HUES6 (cell line): Measurements from ENCODE around the gene SYT6.

Experiments used
- H3K27ac ChIP-seq: 2 replicates; pipeline ENCODE4 v1.7.0; 2013; ENCODE audit warnings: low read depth, mild to moderate bottlenecking, low read length, inconsistent platforms
- H3K27me3 ChIP-seq: 2 replicates; pipeline ENCODE4 v1.6.1; 2013; ENCODE audit warnings: low read length; ENCODE audit not compliant: control insufficient read depth, insufficient read depth
- H3K36me3 ChIP-seq: 2 replicates; pipeline ENCODE4 v1.6.1; 2013; ENCODE audit warnings: low read length; ENCODE audit not compliant: control insufficient read depth, insufficient read depth
- H3K4me1 ChIP-seq: 2 replicates; pipeline ENCODE4 v1.6.1; 2013; ENCODE audit warnings: low read length; ENCODE audit not compliant: control insufficient read depth, insufficient read depth
- H3K4me3 ChIP-seq: 2 replicates; pipeline ENCODE4 v1.5.1; 2013; ENCODE audit warnings: low read depth, low read length
- H3K9ac ChIP-seq: one replicate; pipeline ENCODE4 v1.6.1; 2013; ENCODE audit warnings: mild to moderate bottlenecking, low read length
- H3K9me3 ChIP-seq: 2 replicates; pipeline ENCODE4 v1.6.1; 2013; ENCODE audit warnings: low read depth, low read length; ENCODE audit not compliant: control insufficient read depth, insufficient read depth

The SYT6 gene

DNA sequence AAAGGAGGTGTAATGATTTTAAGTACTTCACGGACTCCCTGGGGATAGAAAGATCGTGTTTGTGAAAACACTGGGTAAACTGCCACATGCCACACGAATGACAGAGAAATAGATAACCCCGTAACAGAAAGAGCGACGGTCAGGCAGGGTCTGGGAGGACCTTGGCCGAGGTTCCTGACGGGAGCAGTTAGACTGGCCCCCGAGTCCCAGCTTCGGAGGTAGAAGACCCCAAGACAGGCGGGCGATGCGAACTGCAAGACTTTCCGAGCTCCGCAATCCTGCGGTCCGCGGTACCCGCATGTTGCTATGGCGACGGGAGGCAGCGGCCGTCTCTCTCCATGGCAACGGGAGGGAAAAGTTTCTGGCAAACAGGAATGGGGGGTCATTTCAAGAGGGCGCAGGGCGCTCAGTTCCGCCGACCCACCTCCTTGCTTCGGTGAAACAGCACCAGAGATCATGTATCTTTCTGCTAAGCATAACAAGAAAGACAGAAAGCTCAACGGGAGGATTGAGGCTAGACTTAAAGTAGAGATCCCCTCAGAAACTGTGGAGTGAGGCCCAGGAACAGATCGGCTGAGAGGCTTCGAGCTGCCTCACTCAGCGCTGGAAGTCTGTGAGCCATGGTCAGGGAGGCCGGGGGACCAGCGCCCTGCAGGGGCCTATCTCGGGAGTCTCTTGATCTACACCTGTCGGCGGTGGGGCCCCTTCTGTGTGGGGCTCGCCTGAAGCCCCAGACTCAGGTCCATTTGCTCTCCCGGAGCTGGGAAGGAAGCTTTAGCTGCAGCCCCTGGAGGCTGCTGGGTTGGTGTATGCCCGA, 685 bp upstream of the SYT6 start:
- H3K4me1 ChIP-seq: peaks cover 37% of the 10 kb centered on the region
- H3K9me3 ChIP-seq: no peaks in the 10 kb centered on the region
- peaks cover 66% of the 10 kb centered on the region for H3K27me3 ChIP-seq
- no peak overlapping the region for H3K27ac ChIP-seq
- H3K9ac ChIP-seq: peak overlapping the region; percentile 41
- peak overlapping the region; percentile 82 for H3K4me3 ChIP-seq
- H3K36me3 ChIP-seq: peaks cover 10% of the 10 kb centered on the region

- H3K36me3 ChIP-seq: peaks cover 23% of the 10 kb centered on the region
- H3K4me1 ChIP-seq: peaks cover 52% of the 10 kb centered on the region
- H3K27ac ChIP-seq: peak overlapping the region; percentile 76
- peak overlapping the region; percentile 82 for H3K4me3 ChIP-seq
- peaks cover 54% of the 10 kb centered on the region for H3K27me3 ChIP-seq
- peak overlapping the region; percentile 94 for H3K9ac ChIP-seq
- H3K9me3 ChIP-seq: no peaks in the 10 kb centered on the region
Observed at GRCh38 chr1:114152508-114153260, 985 bp downstream of the SYT6 start.

DNA sequence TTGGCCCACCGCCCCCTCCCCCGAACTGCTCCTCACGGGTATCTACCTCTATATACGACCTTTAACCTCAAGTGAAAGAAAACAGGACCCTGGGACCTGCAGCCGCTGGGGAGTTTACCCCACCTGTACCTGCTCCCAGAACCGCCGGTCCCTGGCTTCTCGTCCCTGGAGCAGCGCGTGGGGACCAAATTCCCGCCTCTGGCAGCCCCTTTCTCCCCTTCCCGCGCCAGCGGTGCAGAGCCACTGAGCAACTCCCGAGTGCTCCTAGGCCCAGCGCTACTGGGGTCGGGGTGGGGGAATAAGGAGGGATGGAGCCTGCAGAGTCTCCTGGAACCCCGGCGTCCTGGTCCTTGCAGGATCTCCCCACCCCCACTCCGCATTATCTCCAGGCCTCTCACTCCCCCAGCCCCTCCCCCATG, 1.6 kb downstream of the SYT6 start:
- Histone ChIP-seq H3K27me3 (peaks cover 49% of the 10 kb centered on the region), H3K9me3 (no peaks in the 10 kb centered on the region), H3K27ac (peak overlapping the region; percentile 76), H3K36me3 (peaks cover 29% of the 10 kb centered on the region), H3K4me3 (peak overlapping the region; percentile 82), H3K4me1 (peaks cover 57% of the 10 kb centered on the region), H3K9ac (peak overlapping the region; percentile 94)

DNA sequence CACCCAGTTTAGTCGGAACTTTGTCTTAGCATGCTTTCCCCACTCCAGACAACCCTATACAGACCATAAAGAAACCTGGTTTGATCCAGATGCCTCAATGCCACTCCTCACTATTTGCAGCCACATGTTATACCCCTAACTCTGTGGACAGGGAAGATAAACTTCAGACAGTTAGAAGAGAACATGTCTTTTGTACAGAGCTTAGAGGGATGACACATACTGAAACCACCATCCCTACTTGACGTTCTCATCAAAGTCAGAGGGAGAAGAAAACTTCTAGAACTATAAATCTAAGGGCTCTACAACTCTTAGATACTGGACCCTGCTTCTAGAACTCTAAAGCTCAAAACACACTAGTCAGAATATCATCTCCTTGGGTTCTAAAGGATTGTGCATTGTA, 3.7 kb downstream of the SYT6 start:
- Histone ChIP-seq H3K9me3 (no peaks in the 10 kb centered on the region), H3K9ac (no peak overlapping the region), H3K4me1 (peaks cover 77% of the 10 kb centered on the region), H3K27ac (no peak overlapping the region), H3K4me3 (peak overlapping the region; percentile 82; the same call in 1 of the 2 replicates), H3K27me3 (peaks cover 30% of the 10 kb centered on the region), H3K36me3 (peaks cover 30% of the 10 kb centered on the region)

DNA sequence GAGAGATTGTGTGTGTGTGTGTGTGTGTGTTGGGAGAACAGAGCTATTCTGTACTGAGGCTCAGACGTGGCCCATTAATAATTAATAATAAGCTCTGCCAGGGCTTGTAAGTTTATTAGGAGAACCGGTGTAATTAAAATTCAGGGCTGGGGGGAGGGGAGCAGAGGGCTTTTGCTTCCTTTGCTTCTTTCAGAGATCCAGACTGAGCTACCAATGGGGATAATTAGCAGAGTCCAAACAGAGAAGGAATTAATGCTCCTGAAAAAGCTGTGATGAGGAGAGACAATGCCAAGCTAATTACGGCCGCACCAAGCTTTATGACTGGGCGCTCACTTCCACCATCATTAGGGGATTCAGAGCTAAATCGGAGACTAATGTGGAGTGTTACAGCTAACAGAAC, 4.5 kb downstream of the SYT6 start:
- H3K4me1 ChIP-seq: peaks cover 70% of the 10 kb centered on the region
- peaks cover 22% of the 10 kb centered on the region for H3K27me3 ChIP-seq
- H3K4me3 ChIP-seq: no peak overlapping the region
- no peak overlapping the region for H3K9ac ChIP-seq
- H3K27ac ChIP-seq: no peak overlapping the region
- no peaks in the 10 kb centered on the region for H3K9me3 ChIP-seq
- peaks cover 30% of the 10 kb centered on the region for H3K36me3 ChIP-seq

DNA sequence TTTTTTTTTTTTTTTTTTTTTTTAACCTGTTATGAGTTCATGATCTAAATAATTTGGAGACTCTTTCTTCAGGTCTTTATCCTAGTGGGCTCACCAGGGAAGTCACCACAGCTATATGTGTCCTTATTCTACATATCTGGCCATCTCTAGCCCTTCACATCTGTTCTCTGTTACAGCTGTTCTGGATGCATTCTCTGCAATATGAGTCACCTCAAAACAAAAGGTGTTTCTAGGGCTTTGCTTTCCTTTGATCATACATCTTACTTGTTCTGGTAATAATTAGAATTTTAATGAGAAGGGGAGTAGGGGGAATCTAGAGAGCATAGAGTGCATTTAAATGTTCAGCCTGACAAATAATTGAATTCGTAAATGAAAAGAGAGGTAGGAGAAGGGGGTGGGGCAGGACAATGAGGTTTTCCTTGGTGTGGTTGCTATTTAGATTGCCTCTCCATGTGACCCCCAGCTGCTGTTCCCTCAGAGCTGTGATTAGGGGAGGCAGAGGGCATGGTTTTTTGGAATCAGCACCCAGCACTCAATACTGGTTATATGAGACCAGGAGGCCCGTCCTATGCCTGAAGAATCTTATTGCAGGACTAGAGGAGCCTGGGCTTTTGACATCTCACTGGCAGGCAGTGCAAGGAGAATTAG, 8.0 kb downstream of the SYT6 start:
- Histone ChIP-seq H3K36me3 (peaks cover 42% of the 10 kb centered on the region), H3K9ac (no peak overlapping the region), H3K27me3 (no peaks in the 10 kb centered on the region), H3K4me3 (0 out of 2 replicates have a peak overlapping the region, but pooled peaks have one; percentile 8), H3K4me1 (peaks cover 53% of the 10 kb centered on the region), H3K9me3 (no peaks in the 10 kb centered on the region; the same call in 1 of the 2 replicates), H3K27ac (peak overlapping the region; percentile 11; the same call in 1 of the 2 replicates)

GRCh38 chr1:114144016-114144415, 9.7 kb downstream of the SYT6 start:
- Histone ChIP-seq H3K36me3 (peaks cover 42% of the 10 kb centered on the region), H3K4me3 (no peak overlapping the region), H3K27ac (no peak overlapping the region), H3K9ac (no peak overlapping the region), H3K4me1 (peaks cover 37% of the 10 kb centered on the region), H3K27me3 (no peaks in the 10 kb centered on the region), H3K9me3 (no peaks in the 10 kb centered on the region; the same call in 1 of the 2 replicates)

- H3K36me3 ChIP-seq: peaks cover 70% of the 10 kb centered on the region
- H3K4me1 ChIP-seq: peaks cover 19% of the 10 kb centered on the region
- H3K9me3 ChIP-seq: no peaks in the 10 kb centered on the region; the same call in 1 of the 2 replicates
- H3K27me3 ChIP-seq: no peaks in the 10 kb centered on the region
- no peak overlapping the region for H3K9ac ChIP-seq
- no peak overlapping the region for H3K27ac ChIP-seq
- no peak overlapping the region for H3K4me3 ChIP-seq
Observed at GRCh38 chr1:114139540-114139939, 14.1 kb downstream of the SYT6 start.

GRCh38 chr1:114137497-114137896, 16.2 kb downstream of the SYT6 start:
- H3K4me1 ChIP-seq: peaks cover 36% of the 10 kb centered on the region
- H3K36me3 ChIP-seq: peaks cover 86% of the 10 kb centered on the region
- H3K9ac ChIP-seq: no peak overlapping the region
- H3K4me3 ChIP-seq: no peak overlapping the region
- H3K9me3 ChIP-seq: no peaks in the 10 kb centered on the region; the same call in 1 of the 2 replicates
- H3K27me3 ChIP-seq: no peaks in the 10 kb centered on the region
- H3K27ac ChIP-seq: no peak overlapping the region

GRCh38 chr1:114135786-114136185, 17.9 kb downstream of the SYT6 start:
- Histone ChIP-seq H3K9me3 (no peaks in the 10 kb centered on the region), H3K27me3 (no peaks in the 10 kb centered on the region), H3K9ac (no peak overlapping the region), H3K27ac (no peak overlapping the region), H3K4me1 (peaks cover 36% of the 10 kb centered on the region), H3K36me3 (peaks cover 95% of the 10 kb centered on the region), H3K4me3 (no peak overlapping the region)
